ENCODE measurements around the gene GSG1L.

Gene GSG1L

DNA sequence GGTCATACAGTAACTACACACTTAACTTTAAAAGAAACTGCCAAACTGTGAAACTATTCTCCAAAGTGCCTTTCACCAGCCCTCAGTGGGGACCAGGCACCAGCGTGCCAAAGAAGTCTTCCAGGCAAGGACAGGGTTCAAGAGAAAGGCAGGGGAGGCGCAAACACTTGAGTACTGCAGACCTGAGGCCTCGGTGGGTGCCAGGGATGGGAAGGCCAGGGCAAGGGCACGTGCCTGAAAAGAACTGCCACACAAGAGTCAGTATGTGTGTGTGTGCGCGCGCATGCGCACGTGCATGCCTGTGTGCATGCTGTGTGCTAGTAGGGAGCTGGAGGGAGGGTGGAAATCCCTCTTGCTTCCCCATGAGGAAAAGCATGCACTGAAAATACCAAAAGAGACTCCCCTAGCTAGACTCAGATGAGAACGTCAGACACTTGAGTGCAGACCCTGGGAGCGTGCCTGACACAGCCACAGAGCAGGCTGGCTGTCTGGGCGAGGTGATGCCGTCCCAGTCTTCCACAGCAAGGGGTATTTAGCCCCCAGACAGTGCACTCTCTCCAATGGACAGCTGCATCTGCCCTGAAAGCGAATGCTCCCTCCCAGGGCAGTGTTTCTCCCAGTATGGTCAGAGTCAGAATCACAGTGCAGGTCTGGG, 40.1 kb upstream of the GSG1L start:
- Histone ChIP-seq H3K36me3 (ENCODE audit: control insufficient read depth in 1 of 2, insufficient read depth in 2 of 2, low read length in 2 of 2) (peaks cover 81 to 98% of the 10 kb centered on the region in 2 donors), H3K4me3 (ENCODE audit: low read depth in 1 of 2, low read length in 2 of 2) (no peak overlapping the region), H3K27me3 (ENCODE audit: low read depth, low read length) (no peaks in the 10 kb centered on the region), H3K9me3 (ENCODE audit: control insufficient read depth in 1 of 2, low read length in 2 of 2) (no peaks in the 10 kb centered on the region), H3K4me1 (ENCODE audit: control insufficient read depth in 1 of 2, insufficient read depth in 2 of 2, low read length in 2 of 2) (no peaks in the 10 kb centered on the region), H3K27ac (ENCODE audit: low read length) (no peak overlapping the region)

DNA sequence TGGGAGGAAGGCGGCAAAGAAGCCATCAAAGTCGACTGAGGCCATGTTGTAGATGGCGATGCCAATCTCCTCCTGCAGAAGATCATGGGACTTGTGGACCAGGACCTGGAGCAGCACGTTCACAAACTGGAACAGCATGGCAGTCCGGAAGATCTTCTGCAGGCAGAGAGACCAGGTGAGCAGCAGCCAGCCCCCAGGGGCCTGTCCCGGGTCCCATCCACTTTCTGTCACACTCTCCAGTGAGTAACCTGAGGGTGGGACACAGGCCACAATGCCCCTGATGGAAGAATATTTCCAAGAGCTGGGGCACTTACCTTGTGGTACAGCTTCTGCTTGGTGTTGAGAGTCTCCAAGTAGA, 38.0 kb upstream of the GSG1L start:
- no peak overlapping the region for H3K27ac ChIP-seq (ENCODE audit: low read length)
- H3K36me3 ChIP-seq (ENCODE audit: control insufficient read depth in 1 of 2, insufficient read depth in 2 of 2, low read length in 2 of 2) = peaks cover 73 to 89% of the 10 kb centered on the region in 2 donors
- no peaks in the 10 kb centered on the region for H3K4me1 ChIP-seq (ENCODE audit: control insufficient read depth in 1 of 2, insufficient read depth in 2 of 2, low read length in 2 of 2)
- no peak overlapping the region for H3K4me3 ChIP-seq (ENCODE audit: low read depth in 1 of 2, low read length in 2 of 2)
- H3K27me3 ChIP-seq (ENCODE audit: low read depth, low read length) = no peaks in the 10 kb centered on the region
- no peaks in the 10 kb centered on the region for H3K9me3 ChIP-seq (ENCODE audit: control insufficient read depth in 1 of 2, low read length in 2 of 2)

DNA sequence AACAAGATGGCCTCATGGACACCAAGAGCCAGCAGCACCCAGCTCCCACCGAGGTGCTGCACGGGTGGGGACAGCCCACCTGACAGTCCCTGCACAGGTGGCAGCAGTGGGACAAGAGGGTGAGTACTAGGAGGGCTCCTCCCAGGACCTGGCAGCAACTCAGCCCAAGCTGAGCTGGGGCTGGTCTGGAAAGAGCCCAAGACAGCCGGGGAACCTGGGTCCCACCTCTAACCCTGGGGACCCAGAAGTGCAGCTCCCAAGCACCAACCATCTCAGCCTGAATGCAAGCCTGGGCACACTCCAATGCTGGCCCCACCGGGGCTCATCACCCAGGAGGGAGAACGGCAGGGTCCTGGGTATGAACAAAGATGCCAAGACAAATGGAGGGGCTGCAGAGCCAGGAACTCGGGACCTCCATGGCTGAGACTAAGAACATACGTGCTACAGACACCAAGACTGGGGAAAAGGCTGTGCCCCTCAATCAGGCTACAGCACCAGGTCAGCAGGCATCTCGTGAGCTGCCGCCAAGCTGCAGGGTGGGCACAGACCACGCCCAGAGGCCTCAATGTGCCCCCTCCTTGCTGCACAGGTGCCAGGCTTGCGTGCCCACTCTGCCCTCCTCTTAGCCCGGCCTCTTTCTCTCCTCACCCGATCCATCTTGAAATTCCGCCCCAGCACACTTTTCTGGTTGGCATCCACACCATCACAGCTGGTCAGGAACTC, 37.5 kb upstream of the GSG1L start:
- Histone ChIP-seq H3K36me3 (ENCODE audit: control insufficient read depth in 1 of 2, insufficient read depth in 2 of 2, low read length in 2 of 2) (peaks cover 67 to 84% of the 10 kb centered on the region in 2 donors), H3K27me3 (ENCODE audit: low read depth, low read length) (no peaks in the 10 kb centered on the region), H3K4me1 (ENCODE audit: control insufficient read depth in 1 of 2, insufficient read depth in 2 of 2, low read length in 2 of 2) (no peaks in the 10 kb centered on the region)

DNA sequence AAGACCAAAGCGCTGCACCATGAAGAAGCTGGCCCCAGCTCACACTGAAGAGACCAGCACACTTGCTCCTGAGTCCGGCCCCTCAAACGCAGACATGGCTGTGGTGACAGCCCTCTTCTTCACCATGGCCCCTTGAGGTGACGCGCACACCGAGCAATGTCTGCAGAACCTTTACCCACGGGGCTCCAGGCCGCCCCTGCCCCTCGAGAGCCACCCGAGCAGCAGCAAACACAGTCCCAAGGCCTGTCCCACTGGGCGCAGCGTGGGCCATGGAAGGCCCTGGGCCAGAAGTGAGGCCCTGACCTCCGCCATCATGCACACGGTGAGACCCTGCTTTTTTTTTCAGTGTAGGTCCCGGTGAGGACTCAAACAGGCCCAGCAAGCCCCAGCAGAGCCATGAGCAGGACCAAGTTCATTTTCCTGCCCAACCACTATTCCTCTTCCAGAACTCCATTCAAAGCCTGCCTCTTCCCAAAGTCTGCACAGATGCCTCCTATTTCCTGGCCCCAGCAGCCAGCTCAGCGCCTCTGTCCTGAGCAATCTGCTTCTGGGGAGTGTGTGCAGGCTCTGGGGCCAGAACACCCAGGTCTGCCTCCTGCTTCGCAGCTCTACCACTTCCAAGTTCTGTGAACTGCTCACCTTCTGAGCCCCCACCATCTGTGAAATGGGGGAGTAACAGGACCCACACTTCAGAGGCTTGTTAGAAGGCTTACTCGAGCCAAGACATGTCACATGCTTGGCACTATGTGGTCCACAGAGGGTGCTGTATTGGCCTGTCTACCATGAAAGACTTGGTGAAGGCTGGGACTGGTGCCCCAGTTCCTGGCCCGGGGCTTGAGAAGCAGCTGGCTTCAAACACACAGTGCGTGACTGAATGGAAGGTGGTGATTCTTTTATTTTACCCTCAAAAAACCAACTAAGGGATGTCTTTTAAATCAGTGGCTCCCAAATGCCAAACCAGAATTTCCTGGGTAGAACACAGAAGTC, 35.7 kb upstream of the GSG1L start:
- H3K36me3 ChIP-seq (ENCODE audit: control insufficient read depth in 1 of 2, insufficient read depth in 2 of 2, low read length in 2 of 2) = peaks cover 50 to 67% of the 10 kb centered on the region in 2 donors
- no peak overlapping the region for H3K4me3 ChIP-seq (ENCODE audit: low read depth in 1 of 2, low read length in 2 of 2)

More for the DNA sequence above, 37.5 kb upstream of the GSG1L start:
- no peak overlapping the region for H3K27ac ChIP-seq (ENCODE audit: low read length)
- H3K9me3 ChIP-seq (ENCODE audit: control insufficient read depth in 1 of 2, low read length in 2 of 2) = no peaks in the 10 kb centered on the region
- no peak overlapping the region for H3K4me3 ChIP-seq (ENCODE audit: low read depth in 1 of 2, low read length in 2 of 2)

DNA sequence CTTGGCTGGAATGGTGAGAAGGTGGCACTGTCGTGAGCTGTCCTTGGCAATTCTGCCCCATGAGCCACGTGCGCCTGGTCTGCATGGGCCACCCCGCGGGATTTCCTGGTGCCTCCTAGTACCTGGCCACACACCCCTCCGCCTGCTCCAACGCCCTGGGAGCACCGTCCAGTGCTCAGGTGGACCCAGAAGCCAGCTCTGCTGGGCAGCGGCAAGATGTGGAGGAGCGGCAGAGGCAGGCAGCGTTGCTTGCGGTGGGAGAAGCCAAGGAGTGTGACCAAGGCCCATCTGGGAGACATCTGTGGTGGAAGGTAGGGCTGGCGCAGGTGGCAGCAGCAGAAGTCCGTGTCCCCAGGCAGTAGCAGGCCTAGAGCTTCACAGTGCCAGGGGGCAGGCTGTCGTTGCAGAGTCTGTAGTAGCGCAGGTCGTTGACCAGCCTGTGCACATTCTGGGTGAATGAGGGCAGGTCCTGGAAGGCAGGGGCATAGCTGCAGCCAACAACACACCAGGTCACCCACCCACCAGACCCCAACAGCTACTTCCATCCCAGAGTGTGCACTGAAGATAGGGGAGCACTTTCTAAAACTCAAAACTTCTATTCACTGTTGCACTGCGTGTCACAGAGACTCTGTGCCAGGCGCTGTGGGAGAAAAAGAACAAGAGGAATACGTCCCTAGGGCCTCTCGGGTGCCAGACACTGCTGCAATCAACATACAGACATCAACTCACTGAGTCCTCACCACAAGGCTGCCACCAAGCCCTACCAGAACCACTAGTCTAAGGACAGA, 34.9 kb upstream of the GSG1L start:
- Histone ChIP-seq H3K27me3 (ENCODE audit: low read depth, low read length) (no peaks in the 10 kb centered on the region), H3K4me3 (ENCODE audit: low read depth in 1 of 2, low read length in 2 of 2) (no peak overlapping the region), H3K9me3 (ENCODE audit: control insufficient read depth in 1 of 2, low read length in 2 of 2) (no peaks in the 10 kb centered on the region), H3K27ac (ENCODE audit: low read length) (no peak overlapping the region), H3K4me1 (ENCODE audit: control insufficient read depth in 1 of 2, insufficient read depth in 2 of 2, low read length in 2 of 2) (no peaks in the 10 kb centered on the region), H3K36me3 (ENCODE audit: control insufficient read depth in 1 of 2, insufficient read depth in 2 of 2, low read length in 2 of 2) (peaks cover 41 to 58% of the 10 kb centered on the region in 2 donors)

More for the DNA sequence above, 35.7 kb upstream of the GSG1L start:
- Histone ChIP-seq H3K9me3 (ENCODE audit: control insufficient read depth in 1 of 2, low read length in 2 of 2) (no peaks in the 10 kb centered on the region), H3K27me3 (ENCODE audit: low read depth, low read length) (no peaks in the 10 kb centered on the region), H3K27ac (ENCODE audit: low read length) (no peak overlapping the region), H3K4me1 (ENCODE audit: control insufficient read depth in 1 of 2, insufficient read depth in 2 of 2, low read length in 2 of 2) (no peaks in the 10 kb centered on the region)

DNA sequence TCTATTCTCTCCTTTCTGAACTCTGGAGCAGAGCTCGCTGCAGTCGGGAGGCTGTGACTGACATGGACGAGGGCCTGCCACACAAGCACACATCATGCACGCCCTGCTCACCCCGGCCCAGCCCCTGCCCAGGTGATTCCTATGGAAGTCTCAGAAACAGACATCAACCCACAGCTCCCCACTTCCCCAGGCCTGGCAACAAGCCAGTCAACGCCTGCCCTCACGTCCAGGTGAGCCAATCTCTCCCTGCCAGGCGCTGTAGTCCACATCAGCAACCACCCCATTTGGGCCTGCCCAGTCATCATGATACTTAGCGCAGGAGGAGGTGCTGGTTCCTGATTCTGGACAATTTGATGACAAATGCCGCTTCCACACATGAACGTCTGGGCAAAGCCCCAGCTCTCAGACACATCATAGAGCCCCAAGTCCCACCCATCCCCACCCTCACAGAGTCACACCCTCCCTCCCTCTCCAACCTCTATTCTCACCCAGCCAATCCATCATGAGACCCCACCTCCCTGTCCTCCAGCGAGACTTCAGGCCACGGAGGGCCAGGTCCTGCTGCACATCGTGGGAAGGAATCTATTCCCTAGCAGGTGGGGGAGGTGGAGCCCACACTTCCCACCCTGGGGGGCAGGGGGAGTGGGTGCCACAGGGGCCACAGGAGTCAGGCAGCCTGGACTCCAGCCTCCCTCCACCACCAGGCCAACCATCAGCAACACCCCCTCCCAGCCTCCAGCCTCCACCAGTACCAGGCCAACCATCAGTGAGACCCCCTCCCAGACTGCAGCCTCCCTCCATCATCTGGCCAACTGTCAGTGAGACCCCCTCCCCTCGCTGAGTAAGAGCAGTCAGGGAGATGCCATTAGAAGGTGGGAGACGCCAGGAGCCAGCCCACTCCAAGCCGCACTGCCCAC, 33.7 kb upstream of the GSG1L start:
- no peaks in the 10 kb centered on the region for H3K4me1 ChIP-seq (ENCODE audit: control insufficient read depth in 1 of 2, insufficient read depth in 2 of 2, low read length in 2 of 2)
- H3K4me3 ChIP-seq (ENCODE audit: low read depth in 1 of 2, low read length in 2 of 2) = no peak overlapping the region
- no peaks in the 10 kb centered on the region for H3K9me3 ChIP-seq (ENCODE audit: control insufficient read depth in 1 of 2, low read length in 2 of 2)
- peaks cover 33 to 46% of the 10 kb centered on the region in 2 donors for H3K36me3 ChIP-seq (ENCODE audit: control insufficient read depth in 1 of 2, insufficient read depth in 2 of 2, low read length in 2 of 2)
- no peaks in the 10 kb centered on the region for H3K27me3 ChIP-seq (ENCODE audit: low read depth, low read length)
- no peak overlapping the region for H3K27ac ChIP-seq (ENCODE audit: low read length)

DNA sequence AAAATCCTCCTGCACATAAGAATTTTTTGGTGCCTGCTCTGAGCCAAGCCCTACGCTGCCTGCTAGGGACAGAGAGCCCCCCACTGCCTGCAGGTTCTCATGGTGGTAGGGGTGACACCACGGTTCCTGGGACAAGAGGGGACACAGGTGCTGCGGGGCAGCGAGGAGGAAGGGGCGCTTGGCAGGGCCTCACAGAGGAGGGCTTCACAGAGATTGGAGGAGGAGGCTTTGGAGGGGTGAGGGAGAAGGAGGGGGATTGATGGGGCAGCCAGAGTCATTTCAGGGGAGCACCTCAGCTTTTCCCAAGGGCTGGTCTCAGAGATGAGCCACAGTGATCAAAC, 29.8 kb upstream of the GSG1L start:
- Histone ChIP-seq H3K4me3 (ENCODE audit: low read depth in 1 of 2, low read length in 2 of 2) (no peak overlapping the region), H3K9me3 (ENCODE audit: control insufficient read depth in 1 of 2, low read length in 2 of 2) (no peaks in the 10 kb centered on the region), H3K27ac (ENCODE audit: low read length) (no peak overlapping the region), H3K4me1 (ENCODE audit: control insufficient read depth in 1 of 2, insufficient read depth in 2 of 2, low read length in 2 of 2) (no peaks in the 10 kb centered on the region), H3K27me3 (ENCODE audit: low read depth, low read length) (no peaks in the 10 kb centered on the region), H3K36me3 (ENCODE audit: control insufficient read depth in 1 of 2, insufficient read depth in 2 of 2, low read length in 2 of 2) (peaks cover 10% of the 10 kb centered on the region in 2 donors)

DNA sequence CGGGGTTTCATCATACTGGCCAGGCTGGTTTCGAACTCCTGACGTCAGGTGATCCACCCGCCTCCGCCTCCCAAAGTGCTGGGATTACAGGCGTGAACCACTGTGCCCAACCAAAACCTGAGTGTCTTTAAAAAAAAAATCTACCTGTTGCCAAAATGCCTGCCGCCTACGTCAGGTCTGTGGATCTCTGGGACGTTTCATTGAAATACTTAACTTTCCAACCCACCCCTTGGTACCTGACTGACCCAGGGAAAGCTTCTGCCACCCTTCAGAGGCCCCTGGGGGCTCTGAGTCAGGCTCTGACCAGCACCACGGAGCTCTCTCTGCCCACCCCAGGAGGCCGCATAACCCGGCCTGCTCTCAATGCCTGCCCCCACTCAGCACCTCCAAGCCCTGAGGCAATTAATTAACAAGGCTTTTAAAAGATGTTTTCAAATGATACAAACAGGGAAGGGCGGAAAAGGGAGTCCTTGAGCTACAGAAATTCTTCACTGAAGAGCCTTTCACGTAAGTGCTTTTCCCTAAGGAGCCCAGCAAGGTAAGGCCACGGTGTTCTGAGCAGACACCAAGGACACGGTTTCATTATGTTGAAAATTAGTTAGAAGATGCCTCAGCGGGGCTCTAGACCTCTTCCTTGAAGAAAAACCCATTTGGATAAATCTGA, 29.3 kb upstream of the GSG1L start:
- H3K27me3 ChIP-seq (ENCODE audit: low read depth, low read length) = no peaks in the 10 kb centered on the region
- no peaks in the 10 kb centered on the region for H3K4me1 ChIP-seq (ENCODE audit: control insufficient read depth in 1 of 2, insufficient read depth in 2 of 2, low read length in 2 of 2)
- H3K4me3 ChIP-seq (ENCODE audit: low read depth in 1 of 2, low read length in 2 of 2) = no peak overlapping the region
- no peaks in the 10 kb centered on the region for H3K9me3 ChIP-seq (ENCODE audit: control insufficient read depth in 1 of 2, low read length in 2 of 2)
- no peak overlapping the region for H3K27ac ChIP-seq (ENCODE audit: low read length)
- H3K36me3 ChIP-seq (ENCODE audit: control insufficient read depth in 1 of 2, insufficient read depth in 2 of 2, low read length in 2 of 2) = peaks cover 5 to 6% of the 10 kb centered on the region in 2 donors

DNA sequence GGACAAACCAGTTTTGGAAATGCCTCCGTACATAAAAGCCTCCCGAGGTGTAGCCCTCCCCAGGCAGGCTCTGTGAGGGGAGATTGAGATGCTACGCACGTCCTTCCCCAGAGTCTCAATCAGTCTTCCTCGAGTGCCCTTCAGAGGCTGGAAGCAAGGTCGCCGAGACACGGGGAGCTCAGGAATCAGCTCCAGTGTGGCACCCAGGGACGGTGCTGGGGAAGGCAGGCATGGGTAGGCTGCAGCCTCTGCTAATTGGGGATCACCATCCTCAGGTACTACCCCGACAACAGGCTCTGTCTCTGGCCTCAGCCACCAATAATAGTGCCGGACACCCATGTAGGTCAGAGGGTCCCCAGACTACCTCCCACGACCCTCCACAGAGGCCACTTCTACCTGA, 28.1 kb upstream of the GSG1L start:
- Histone ChIP-seq H3K36me3 (ENCODE audit: control insufficient read depth in 1 of 2, insufficient read depth in 2 of 2, low read length in 2 of 2) (peaks cover 0 to 1% of the 10 kb centered on the region in 2 donors), H3K27me3 (ENCODE audit: low read depth, low read length) (no peaks in the 10 kb centered on the region), H3K27ac (ENCODE audit: low read length) (no peak overlapping the region), H3K4me1 (ENCODE audit: control insufficient read depth in 1 of 2, insufficient read depth in 2 of 2, low read length in 2 of 2) (no peaks in the 10 kb centered on the region), H3K4me3 (ENCODE audit: low read depth in 1 of 2, low read length in 2 of 2) (no peak overlapping the region), H3K9me3 (ENCODE audit: control insufficient read depth in 1 of 2, low read length in 2 of 2) (no peaks in the 10 kb centered on the region)

All from muscle layer of duodenum (tissue), 2 donors.